H1 (cell line): Measurements from ENCODE around the gene CEBPE. TPM values are rescaled to one million over a fixed set of nuclear protein-coding genes. Genes with fewer than 3 reads are reported as not detected.

ENCODE experiments used
- BACH1 ChIP-seq: IDR thresholded peaks from 2 replicates; pipeline ENCODE4 v1.6.1; 2012; ENCODE audit warnings: low read length, improper control_type of control experiment
- BCL11A ChIP-seq, 2 experiments: IDR thresholded peaks; one replicate each; pipeline ENCODE4 v1.6.1; 2011; ENCODE audit warnings: low read depth in 2 of 2, low read length in 2 of 2, mild to moderate bottlenecking in 2 of 2
- BRCA1 ChIP-seq: IDR thresholded peaks from 2 replicates; pipeline ENCODE4 v1.6.1; 2012; ENCODE audit warnings: low read depth, low read length, improper control_type of control experiment
- CBX5 ChIP-seq: fragments of 300-800, 300-1000 bp; sonication (generic); IDR thresholded peaks from 2 replicates; pipeline ENCODE4 v1.7.1; 2016; ENCODE audit warnings: antibody characterized with exemption, low read length, low read depth
- CBX8 ChIP-seq: fragments of 300-800, 300-1000 bp; sonication (generic); IDR thresholded peaks from 2 replicates; pipeline ENCODE4 v1.7.1; 2016; ENCODE audit warnings: low read depth, low read length, borderline replicate concordance
- CHD1 ChIP-seq: IDR thresholded peaks from 2 replicates; pipeline ENCODE4 v1.6.1; 2012; ENCODE audit warnings: low read depth, low read length, improper control_type of control experiment
- CTBP2 ChIP-seq: IDR thresholded peaks from 2 replicates; pipeline ENCODE4 v1.7.0; 2011; ENCODE audit warnings: borderline replicate concordance, mild to moderate bottlenecking, moderate library complexity, mixed read lengths, low read length; ENCODE audit not compliant: insufficient read depth, insufficient read length
- EP300 ChIP-seq, 2 experiments: IDR thresholded peaks; 1 replicate in 1 of 2; 2 replicates in 1 of 2; pipeline ENCODE4 v1.6.1; 2011 to 2012; ENCODE audit warnings: low read depth in 2 of 2, low read length in 2 of 2, mild to moderate bottlenecking in 2 of 2, borderline replicate concordance in 1 of 2, inconsistent platforms in 1 of 2, moderate library complexity in 1 of 2
- EZH2 ChIP-seq: fragments of 200-600 bp; sonication (generic); IDR thresholded peaks from 2 replicates; pipeline ENCODE4 v1.7.1; 2012; ENCODE audit warnings: low read depth, mild to moderate bottlenecking, moderate library complexity, low read length, inconsistent platforms; ENCODE audit not compliant: severe bottlenecking
- FOSL1 ChIP-seq: IDR thresholded peaks from 2 replicates; pipeline ENCODE4 v1.6.1; 2011; ENCODE audit warnings: mild to moderate bottlenecking, low read depth, low read length, moderate library complexity; ENCODE audit not compliant: insufficient read depth
- GTF2F1 ChIP-seq: IDR thresholded peaks from 2 replicates; pipeline ENCODE4 v1.6.1; 2012; ENCODE audit warnings: low read depth, low read length, improper control_type of control experiment, borderline replicate concordance
- HDAC2 ChIP-seq, 2 experiments: fragments of 300-600 bp in 1 of 2; sonication (generic) in 1 of 2; IDR thresholded peaks; 2 replicates each; pipeline ENCODE4 v1.6.1; 2011 to 2012; ENCODE audit warnings: low read depth in 2 of 2, low read length in 2 of 2, mild to moderate bottlenecking in 2 of 2, moderate library complexity in 2 of 2, borderline replicate concordance in 1 of 2, inconsistent platforms in 1 of 2
- JUND ChIP-seq: IDR thresholded peaks from 2 replicates; pipeline ENCODE4 v1.6.1; 2011; ENCODE audit warnings: mild to moderate bottlenecking, improper control_type of control experiment, low read length
- MAFK ChIP-seq: IDR thresholded peaks from 2 replicates; pipeline ENCODE4 v1.6.1; 2012; ENCODE audit warnings: low read depth, mild to moderate bottlenecking, improper control_type of control experiment, low read length
- NRF1 ChIP-seq: IDR thresholded peaks from 2 replicates; pipeline ENCODE4 v1.6.1; 2011; ENCODE audit warnings: mild to moderate bottlenecking, low read depth, low read length, improper control_type of control experiment
- PHF8 ChIP-seq: fragments of 200-600 bp; sonication (generic); conservative IDR thresholded peaks from 2 replicates; pipeline ENCODE4 v1.7.1; 2012; ENCODE audit warnings: low read depth, mild to moderate bottlenecking, inconsistent platforms, low read length, moderate library complexity
- POLR2A ChIP-seq, 2 experiments: IDR thresholded peaks; 1 replicate in 1 of 2; 2 replicates in 1 of 2; pipeline ENCODE4 v1.6.1; 2011; ENCODE audit warnings: low read depth in 2 of 2, low read length in 2 of 2, mild to moderate bottlenecking in 2 of 2; ENCODE audit errors: control extremely low read depth in 1 of 2
- POU5F1 ChIP-seq: IDR thresholded peaks from 2 replicates; pipeline ENCODE4 v1.6.1; 2011; ENCODE audit warnings: low read depth, mild to moderate bottlenecking, low read length, moderate library complexity
- RAD21 ChIP-seq, 2 experiments: IDR thresholded peaks in 1 of 2; conservative IDR thresholded peaks in 1 of 2; 2 replicates each; pipeline ENCODE4 v1.6.1; 2011; ENCODE audit warnings: low read depth in 2 of 2, low read length in 2 of 2, improper control_type of control experiment in 1 of 2, inconsistent platforms in 1 of 2, mild to moderate bottlenecking in 1 of 2, moderate library complexity in 1 of 2
- RBBP5 ChIP-seq: IDR thresholded peaks from 2 replicates; pipeline ENCODE4 v1.7.1; 2012; ENCODE audit warnings: low read depth, mild to moderate bottlenecking, inconsistent platforms, low read length, moderate library complexity, borderline replicate concordance
- SIX5 ChIP-seq: IDR thresholded peaks from 2 replicates; pipeline ENCODE4 v1.6.1; 2011; ENCODE audit warnings: mild to moderate bottlenecking, low read depth, low read length
- SP2 ChIP-seq: IDR thresholded peaks from 2 replicates; pipeline ENCODE4 v1.6.1; 2012; ENCODE audit warnings: mild to moderate bottlenecking, low read length, inconsistent platforms
- SRF ChIP-seq: IDR thresholded peaks from 2 replicates; pipeline ENCODE4 v1.6.1; 2011; ENCODE audit warnings: mild to moderate bottlenecking, low read depth, low read length, moderate library complexity
- SUZ12 ChIP-seq: fragments of 200-600 bp; sonication (generic); IDR thresholded peaks from 2 replicates; pipeline ENCODE4 v1.6.1; 2012; ENCODE audit warnings: mild to moderate bottlenecking, inconsistent platforms, low read length, moderate library complexity, mixed read lengths
- polyA plus RNA-seq, 7 experiments: library from polyadenylated mRNA; depleted of rRNA in 3 of 7; stranded (reverse) in 5 of 7; unstranded in 2 of 7; fragments of >200 nt in 5 of 7; fragments of 200-250 nt in 2 of 7; gene quantifications; 1 replicate in 5 of 7; 2 replicates in 1 of 7; 4 replicates in 1 of 7; pipeline versions ENCODE4 v1.2.1 to v1.2.3, GENCODE V29; 2011 to 2013; ENCODE audit warnings: missing spikeins in 2 of 7, mixed read lengths in 2 of 7
- total RNA-seq: library from RNA; stranded (reverse); fragmentation: NEBNext Ultra II Directional; extraction: Animal tissue kit (Norgen Biotek cat#: 25700); gene quantifications from 2 replicates; pipeline ENCODE4 v1.2.1, GENCODE V29; 2021

The CEBPE gene
- total and polyA plus RNA-seq, 2 of the 8 experiments (the other 6 are each of a cell fraction or from before 2014, with no cell fraction given), result 0.05 TPM; not detected in 1

GRCh38 chr14:23160924-23161522, 42.0 kb upstream of the CEBPE start (continued):
- TF ChIP-seq CTBP2 (peak; percentile 88), POU5F1 (no peak), PHF8 (no peak), HDAC2 (IDR thresholded peaks at IDR 0.05; ENCODE audit: borderline replicate concordance in 1 of 2, low read depth in 2 of 2, low read length in 2 of 2) (peak; percentile 88 to 95; a peak in 3 of 4 replicates), FOSL1 (no peak), BRCA1 (no peak), MAFK (peak; percentile 99), GTF2F1 (no peak), EP300 (IDR thresholded peaks at IDR 0.05; ENCODE audit: borderline replicate concordance in 1 of 2, low read depth in 2 of 2, low read length in 2 of 2) (no peak), CBX8 (no peak), SRF (no peak), CBX5 (no peak), POLR2A (IDR thresholded peaks at IDR 0.05; ENCODE audit: control extremely low read depth in 1 of 2, low read depth in 2 of 2, low read length in 2 of 2) (peak; percentile 43 to 54), CHD1 (no peak), EZH2 (no peak), SIX5 (no peak), NRF1 (no peak), SP2 (no peak), RAD21 (IDR thresholded peaks at IDR 0.05 in 1 of 2, conservative IDR thresholded peaks at IDR 0.05 in 1 of 2; ENCODE audit: low read depth in 2 of 2, low read length in 2 of 2) (no peak; a peak in 2 of 4 replicates), SUZ12 (no peak), BACH1 (peak; percentile 96), JUND (no peak), BCL11A (IDR thresholded peaks at IDR 0.05; ENCODE audit: low read depth in 2 of 2, low read length in 2 of 2) (no peak), RBBP5 (peak; percentile 63; the same call in 1 of the 2 replicates)
